Bronchial epithelial cell (primary cell): ENCODE data around the gene ZNF37A. TPM values are rescaled to one million over a fixed set of nuclear protein-coding genes. Genes with fewer than 3 reads are reported as not detected.
"Not testable (repeated sequence)": the region's sequence is repeated elsewhere in the genome, so short reads cannot be mapped to it uniquely, and the experiment has no call there.

Source experiments
- DNase-seq: peaks from one replicate; pipeline ENCODE4 v3.0.0-alpha.2; 2010; ENCODE audit warnings: low read depth
- FAIRE-seq: peaks from 2 replicates; lab custom pipeline; 2011; peaks lifted over from hg19 to GRCh38; lab: Jason Lieb, UNC
- H3K27me3 ChIP-seq: 2 replicates; pipeline ENCODE4 v1.5.1; 2011; ENCODE audit warnings: low read length; ENCODE audit not compliant: control insufficient read depth, insufficient read depth
- H3K36me3 ChIP-seq: 2 replicates; pipeline ENCODE4 v1.5.1; 2011; ENCODE audit warnings: low read length; ENCODE audit not compliant: control insufficient read depth, insufficient read depth
- H3K4me3 ChIP-seq: 2 replicates; pipeline ENCODE4 v1.5.1; 2011; ENCODE audit warnings: mild to moderate bottlenecking, low read depth, low read length, control low read depth
- total RNA-seq: library from RNA; depleted of rRNA; stranded (reverse); fragments of >200 nt; gene quantifications from 2 replicates; pipeline ENCODE4 v1.2.1, GENCODE V29; 2014
- TF ChIP-seq, protein P1 (sequence below): IDR thresholded peaks from 2 replicates; pipeline ENCODE4 v1.5.1; 2011; ENCODE audit warnings: mild to moderate bottlenecking, moderate library complexity, low read length, control low read depth, inconsistent platforms; ENCODE audit not compliant: insufficient read depth, severe bottlenecking

ZNF37A gene
- total RNA-seq, 1 donor from 2014 or later = 12.1 TPM

DNA sequence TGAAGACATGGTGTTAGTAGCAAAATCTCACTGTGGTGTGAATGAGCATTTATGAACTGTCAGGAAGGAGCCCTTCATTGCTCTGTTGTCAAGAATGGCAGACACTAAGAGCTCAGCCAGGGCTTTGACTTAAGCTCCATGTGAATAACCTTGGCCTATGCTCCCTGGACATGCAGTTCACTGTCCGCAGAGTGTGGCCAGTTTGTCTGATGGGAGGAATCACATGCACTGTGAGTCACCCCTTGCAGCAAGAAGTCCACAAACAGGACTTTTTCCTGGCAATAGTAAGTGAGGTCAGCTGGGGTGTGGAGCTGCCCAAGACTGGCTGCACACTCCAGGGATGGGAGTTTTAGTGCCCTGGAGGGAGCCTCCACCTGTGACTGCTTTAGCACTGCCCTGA, 49.5 kb downstream of the ZNF37A start:
- H3K27me3 ChIP-seq = no peaks in the 10 kb centered on the region
- H3K36me3 ChIP-seq = no peaks in the 10 kb centered on the region
- TF ChIP-seq, protein P1, sequence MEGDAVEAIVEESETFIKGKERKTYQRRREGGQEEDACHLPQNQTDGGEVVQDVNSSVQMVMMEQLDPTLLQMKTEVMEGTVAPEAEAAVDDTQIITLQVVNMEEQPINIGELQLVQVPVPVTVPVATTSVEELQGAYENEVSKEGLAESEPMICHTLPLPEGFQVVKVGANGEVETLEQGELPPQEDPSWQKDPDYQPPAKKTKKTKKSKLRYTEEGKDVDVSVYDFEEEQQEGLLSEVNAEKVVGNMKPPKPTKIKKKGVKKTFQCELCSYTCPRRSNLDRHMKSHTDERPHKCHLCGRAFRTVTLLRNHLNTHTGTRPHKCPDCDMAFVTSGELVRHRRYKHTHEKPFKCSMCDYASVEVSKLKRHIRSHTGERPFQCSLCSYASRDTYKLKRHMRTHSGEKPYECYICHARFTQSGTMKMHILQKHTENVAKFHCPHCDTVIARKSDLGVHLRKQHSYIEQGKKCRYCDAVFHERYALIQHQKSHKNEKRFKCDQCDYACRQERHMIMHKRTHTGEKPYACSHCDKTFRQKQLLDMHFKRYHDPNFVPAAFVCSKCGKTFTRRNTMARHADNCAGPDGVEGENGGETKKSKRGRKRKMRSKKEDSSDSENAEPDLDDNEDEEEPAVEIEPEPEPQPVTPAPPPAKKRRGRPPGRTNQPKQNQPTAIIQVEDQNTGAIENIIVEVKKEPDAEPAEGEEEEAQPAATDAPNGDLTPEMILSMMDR = no peak
- FAIRE-seq = no peak
- no peak overlapping the region for H3K4me3 ChIP-seq
- DNase-seq = no peak

DNA sequence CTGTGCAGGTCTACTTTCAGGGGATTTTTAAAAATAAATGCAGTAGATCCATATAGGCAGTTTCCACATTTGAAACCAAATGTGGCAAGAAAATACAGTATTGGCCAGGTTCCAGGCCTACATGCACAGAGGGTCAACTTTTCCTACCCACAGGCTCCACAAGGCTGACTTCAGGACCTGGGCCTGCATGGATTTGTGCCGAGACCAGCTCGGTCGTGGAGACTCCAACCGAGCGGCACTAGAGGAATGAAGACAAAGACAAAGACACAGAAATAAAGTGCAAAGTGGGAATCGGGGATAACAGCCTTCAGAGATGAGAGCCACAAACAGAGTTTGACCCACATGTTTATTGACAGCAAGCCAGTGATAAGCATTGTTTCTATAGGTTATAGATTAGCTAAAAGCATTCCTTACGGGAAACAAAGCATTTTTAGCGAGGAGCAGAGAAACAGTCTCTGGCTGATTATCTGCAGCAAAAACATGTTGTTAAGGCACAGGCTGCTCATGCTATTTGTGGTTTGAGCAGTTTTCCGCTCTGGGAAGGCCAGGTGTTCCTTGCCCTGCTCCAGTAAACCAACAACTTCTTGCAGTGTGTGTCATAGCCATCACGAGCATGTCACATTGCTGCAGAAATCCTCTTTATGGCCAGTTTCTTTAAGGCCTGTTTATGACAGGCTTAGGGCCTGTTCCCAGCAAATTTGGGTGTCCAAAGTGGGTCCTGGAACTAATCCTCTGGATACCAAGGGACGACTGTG, 52.6 kb downstream of the ZNF37A start:
- Histone ChIP-seq H3K36me3 (no peaks in the 10 kb centered on the region), H3K4me3 (no peak overlapping the region), H3K27me3 (no peaks in the 10 kb centered on the region)
- TF ChIP-seq, protein P1 = no peak
- FAIRE-seq (no peak), DNase-seq (no peak)

- no peaks in the 10 kb centered on the region for H3K36me3 ChIP-seq
- FAIRE-seq = no peak
- H3K27me3 ChIP-seq = no peaks in the 10 kb centered on the region
- TF ChIP-seq, protein P1 = no peak
- DNase-seq = no peak
- no peak overlapping the region for H3K4me3 ChIP-seq
Measured at GRCh38 chr10:38147686-38148085, 53.5 kb downstream of the ZNF37A start.

DNA sequence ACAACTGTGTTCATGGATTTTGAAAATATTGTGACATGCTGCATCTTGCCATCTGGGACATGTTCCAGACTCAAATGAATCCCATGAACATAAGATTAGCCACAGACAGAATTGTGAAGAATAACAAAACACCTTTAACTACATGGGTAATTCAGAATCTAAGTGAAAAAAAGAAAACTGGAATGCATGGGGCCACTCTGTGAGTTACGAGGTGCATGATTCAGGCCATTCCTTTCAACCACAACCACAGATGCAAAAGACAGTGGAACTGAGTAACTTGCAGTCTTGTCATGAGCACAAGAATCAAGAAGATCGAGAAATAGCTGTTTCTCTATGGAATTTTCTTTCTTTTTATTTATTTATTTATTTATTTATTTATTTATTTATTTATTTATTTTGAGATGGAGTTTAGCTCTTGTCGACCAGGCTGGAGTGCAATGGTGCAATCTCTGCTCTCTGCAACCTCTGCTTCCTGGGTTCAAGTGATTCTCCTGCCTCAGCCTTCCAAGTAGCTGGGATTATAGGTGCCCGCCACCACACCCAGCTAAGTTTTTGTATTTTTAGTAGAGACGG, 56.8 kb downstream of the ZNF37A start:
- H3K4me3 ChIP-seq, H3K36me3 ChIP-seq, H3K27me3 ChIP-seq, FAIRE-seq: not testable (repeated sequence)
- peak; percentile 11 for DNase-seq

GRCh38 chr10:38156416-38157269, 62.5 kb downstream of the ZNF37A start:
- TF ChIP-seq, protein P1 = no peak
- no peak for DNase-seq
- Histone ChIP-seq H3K36me3 (no peaks in the 10 kb centered on the region), H3K27me3 (no peaks in the 10 kb centered on the region), H3K4me3 (no peak overlapping the region)
- FAIRE-seq = no peak

- no peaks in the 10 kb centered on the region for H3K36me3 ChIP-seq
- no peak for FAIRE-seq
- DNase-seq = no peak
- no peaks in the 10 kb centered on the region for H3K27me3 ChIP-seq
- TF ChIP-seq, protein P1 = no peak
- H3K4me3 ChIP-seq = no peak overlapping the region
Measured at GRCh38 chr10:38157270-38157685, 63.1 kb downstream of the ZNF37A start.
